GM19025 (cell line): ENCODE data around the gene STXBP5.
"Not testable (repeated sequence)": the region's sequence is repeated elsewhere in the genome, so short reads cannot be mapped to it uniquely, and the experiment has no call there.

Source experiments
- ATAC-seq: cut with Tn5 transposase; IDR thresholded peaks from one replicate; pipeline ENCODE4 v1.9.1; 2021; ENCODE audit warnings: mild to moderate bottlenecking, low read depth, moderate library complexity; ENCODE audit not compliant: unreplicated experiment

Gene STXBP5

DNA sequence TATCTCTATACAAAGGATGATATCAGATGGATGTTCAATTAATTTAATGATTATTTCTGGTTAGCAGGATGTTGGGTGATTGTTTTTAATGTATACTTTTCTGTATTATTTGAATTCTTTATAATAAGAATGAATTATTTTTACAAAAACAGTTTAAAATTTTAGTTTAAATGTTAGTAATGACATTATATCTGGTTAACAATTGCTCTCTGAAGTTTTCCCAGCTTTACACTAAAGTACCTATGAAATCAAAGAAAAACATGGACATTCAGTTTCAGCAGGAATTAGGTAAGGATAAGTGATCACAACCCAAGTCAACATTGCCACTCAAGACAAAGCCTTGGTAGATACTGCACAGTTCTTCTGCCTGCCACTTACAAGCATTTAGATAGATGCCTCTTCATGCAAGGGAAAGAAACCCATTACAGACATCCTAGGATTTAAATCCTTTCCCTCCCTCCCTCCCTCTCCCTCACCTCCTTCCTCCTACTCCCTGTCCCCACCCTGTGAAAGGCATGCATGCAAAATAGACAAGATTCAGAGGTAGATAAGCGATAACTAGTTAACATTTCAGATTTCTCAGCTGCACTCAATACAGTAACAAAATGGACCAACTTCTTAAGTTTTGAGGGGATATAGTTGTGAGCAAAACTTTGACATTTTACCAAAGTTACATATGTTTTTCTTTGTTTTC, 143.8 kb downstream of the STXBP5 start:
- ATAC-seq = no peak

DNA sequence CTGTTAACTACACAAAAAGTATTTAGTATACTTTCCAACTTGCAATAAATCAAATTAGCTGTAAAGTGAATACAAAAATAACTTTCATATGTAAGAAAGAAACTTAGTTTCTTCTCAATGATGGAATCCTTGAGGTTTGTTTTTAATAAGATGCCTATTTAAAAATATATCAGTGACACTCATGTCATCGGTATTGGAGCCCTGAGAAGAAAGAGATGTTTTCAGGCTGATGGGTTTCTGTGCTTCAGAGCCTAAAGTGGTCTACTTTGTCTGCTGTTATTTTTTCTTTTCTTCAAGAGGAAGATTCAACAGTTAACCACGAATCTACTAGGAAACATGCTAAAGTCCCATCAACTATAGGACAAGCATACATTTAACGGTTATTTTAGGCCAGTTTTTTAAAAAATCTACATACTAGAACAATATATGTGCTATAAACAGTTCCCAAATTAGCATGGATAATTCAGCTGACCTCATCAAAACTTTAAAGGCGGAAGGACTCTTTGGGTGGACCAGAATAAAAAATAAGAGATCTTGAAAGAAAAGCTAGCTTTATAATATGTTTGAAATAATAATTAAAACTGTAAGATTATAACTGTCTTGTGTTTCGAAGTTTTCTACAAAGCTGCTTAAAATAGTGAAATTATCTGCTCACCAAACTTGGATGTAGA, 157.2 kb downstream of the STXBP5 start:
- no peak for ATAC-seq

DNA sequence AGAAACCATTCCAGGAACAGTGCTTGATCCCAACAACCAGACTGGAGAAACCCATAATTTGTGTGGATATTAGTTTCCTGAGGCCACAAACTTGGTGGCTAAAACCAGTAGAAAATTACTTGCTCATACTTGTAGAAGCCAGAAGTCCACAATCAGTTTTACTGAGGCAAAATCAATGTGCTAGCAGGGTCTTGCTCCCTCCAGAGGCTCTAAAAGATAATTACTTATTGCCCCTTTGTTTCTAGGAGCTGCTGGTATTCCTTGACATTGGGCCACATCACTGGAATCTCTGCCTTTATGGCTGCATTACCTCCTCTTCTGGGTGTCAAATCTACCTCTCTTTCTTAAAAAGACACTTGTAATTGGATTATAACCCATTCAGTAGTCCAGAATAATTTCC, 162.1 kb downstream of the STXBP5 start:
- no peak for ATAC-seq

DNA sequence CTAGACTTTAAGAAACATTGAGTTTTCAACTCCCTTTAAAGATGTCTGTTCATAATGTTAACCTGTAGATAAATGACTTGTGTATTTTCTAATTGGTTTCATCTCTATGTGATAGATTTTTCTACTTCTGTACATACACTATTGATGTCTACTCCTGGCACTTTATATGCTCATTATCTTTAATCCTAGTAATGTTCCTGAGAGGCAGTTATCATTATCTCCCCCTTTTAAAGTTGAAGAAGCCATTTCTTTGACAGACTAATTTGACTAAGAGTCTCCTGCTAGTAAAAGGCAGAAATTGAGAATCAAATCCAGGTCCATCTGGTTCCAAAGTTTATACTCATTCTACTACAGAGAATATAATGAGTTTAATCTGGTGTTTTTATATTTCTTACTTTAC, 167.1 kb downstream of the STXBP5 start:
- no peak for ATAC-seq

DNA sequence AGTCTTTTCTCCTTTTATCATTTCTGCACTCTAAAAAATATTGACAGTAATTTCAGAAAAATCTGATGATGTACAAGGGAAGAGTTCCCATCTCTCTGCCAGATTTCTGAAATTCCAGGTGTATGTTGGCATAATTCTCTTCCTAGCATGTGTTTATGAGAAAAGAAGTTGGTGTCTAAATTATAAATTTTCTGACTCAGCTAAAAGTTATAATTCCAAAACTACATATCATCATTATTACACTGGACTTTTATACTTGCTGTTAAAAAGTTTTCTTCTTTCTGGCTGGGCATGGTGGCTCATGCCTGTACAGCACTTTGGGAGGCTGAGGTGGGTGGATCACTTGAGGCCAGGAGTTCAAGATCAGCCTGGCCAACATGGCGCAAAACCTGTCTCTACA, 168.6 kb downstream of the STXBP5 start:
- ATAC-seq = no peak

DNA sequence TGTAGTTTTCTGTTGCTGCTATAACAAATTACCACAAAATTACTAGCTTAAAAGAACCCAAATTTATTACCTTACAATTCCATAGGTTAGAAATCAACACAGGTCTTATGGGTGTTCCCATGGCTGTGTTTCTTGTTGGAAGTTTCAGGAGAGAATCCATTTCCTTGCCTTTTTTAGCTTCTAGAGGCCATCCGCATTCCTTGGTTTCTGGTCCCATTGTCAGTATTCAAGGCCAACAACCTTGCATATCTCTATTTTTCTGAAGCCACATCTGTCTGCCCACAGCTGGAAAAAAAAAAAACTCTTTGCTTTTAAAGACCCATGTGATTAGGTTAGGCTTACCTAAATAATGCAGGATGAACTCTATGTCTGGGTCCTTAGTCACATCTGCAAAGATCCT, 174.6 kb downstream of the STXBP5 start:
- ATAC-seq = no peak

DNA sequence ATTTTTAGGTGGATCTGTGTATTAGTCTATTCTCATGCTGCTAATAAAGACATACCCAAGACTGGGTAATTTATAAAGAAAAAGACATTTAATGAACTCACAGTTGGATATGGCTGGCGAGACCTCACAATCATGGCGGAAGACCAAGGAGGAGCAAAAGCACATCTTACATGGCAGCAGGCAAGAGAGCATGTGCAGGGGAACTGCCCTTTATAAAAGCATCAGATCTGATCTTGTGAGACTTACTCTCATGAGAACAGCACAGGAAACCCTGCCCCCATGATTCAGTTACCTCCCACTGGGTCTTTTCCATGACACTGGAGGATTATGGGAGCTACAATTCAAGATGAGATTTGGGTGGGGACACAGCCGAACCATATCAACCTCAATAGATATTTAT, 176.6 kb downstream of the STXBP5 start:
- ATAC-seq = not testable (repeated sequence)

DNA sequence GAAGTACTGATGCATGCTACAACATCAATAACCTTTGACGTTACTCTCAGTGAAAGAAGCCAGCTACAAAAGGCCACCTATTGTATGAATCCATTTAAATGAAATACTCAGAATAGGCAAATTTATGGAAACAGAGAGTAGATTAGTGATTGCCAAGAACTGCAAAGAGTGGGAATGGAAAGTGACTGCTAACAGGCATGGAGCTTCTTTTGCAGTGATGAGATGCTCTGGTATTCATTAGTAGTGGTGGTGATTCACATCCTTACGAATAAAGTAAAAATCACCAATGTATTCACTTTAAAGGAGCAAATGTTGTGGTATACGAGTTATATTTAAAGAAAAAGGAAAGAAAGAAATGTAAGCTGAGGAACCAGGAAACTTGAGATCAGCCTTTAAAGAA, 177.5 kb downstream of the STXBP5 start:
- ATAC-seq = no peak

DNA sequence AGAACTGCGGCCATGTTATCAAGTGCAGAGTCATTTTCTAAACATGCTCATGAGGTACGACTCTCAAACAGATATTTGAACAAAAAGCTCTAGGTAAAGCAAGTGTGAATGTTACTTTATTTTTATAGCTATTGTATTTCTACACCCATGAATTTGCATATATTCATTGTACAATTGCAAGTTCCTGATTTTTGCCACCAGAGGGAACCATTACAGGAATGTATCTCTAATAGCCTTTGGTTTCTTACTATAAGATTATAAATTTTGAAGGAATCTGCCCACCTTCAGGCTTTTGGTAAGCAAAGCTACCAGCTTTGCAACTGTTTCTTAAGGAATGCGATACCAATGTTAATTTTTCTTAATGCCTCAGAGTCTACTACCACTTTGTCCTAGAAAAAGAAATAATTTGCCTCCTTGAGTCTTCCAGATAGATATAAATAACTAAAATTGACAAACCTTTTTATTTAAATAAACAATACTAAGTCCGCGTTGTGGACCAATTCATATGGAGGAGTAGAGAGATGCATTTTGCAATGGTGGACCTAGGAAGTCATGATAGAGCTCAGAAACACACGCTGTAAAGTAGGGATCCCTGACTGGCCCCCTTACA, 178.8 kb downstream of the STXBP5 start:
- no peak for ATAC-seq

DNA sequence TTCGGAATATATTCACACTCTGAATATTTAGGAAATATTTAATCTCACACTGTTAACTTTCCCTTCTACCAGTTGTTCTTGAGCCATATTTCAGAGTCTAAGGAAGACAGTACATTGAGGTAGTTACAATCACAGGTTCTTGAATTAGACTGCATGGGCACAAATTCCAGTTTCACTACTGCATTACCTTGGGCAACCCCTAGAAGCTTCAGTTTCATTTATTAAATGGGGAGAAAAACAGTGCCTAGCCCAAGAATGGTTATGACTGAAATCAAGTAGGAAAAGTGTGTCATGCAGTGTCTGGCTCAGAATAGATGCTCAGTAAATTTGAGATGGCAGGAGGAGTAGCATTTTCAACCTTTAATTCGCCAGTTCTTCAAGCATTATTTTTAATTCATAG, 179.8 kb downstream of the STXBP5 start:
- ATAC-seq = no peak

DNA sequence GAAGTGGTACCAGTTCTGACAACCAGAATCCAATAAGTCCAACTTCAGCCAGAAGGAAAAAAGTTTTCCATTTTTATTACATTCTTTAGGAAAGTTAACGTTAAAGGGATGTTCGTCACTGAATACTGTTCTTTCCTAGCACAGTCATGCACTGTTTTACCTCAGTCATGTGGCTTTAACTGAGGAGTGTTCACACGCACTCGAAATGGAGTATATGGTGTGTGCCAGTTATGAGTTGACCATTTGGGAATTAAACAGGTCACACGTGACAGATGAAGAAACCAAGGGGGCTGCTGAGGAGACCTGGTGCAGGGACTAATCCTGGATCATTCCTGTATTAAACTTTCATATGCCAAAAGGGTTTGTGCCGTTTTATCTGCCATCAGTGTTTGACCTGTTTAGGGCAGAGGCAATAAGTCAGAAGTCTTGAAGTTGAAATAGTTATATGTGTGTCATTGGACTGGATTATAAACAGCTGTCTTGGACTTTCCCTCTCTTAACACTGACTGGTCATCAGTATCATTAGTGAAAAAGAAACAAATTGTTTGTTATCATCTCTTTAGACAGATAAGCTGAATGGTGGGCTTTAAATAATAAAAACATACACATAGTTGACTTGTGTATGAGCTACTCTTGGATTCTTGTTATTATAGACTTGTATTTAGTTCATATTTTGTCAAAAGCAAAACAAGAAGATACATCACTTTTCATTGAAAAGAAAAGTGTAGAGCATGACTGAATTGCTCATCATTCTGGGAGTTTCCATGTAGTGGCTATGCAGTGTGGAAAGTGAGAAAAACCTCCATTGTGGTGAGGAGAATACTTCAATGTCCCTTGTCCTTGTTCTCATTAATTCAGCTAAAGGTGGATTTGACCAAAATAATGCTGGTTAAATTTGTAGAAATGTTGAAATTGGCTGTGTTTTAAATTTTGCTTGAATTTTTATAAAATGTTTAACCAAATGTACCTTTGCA, 180.8 kb downstream of the STXBP5 start:
- ATAC-seq = peak; percentile 77

DNA sequence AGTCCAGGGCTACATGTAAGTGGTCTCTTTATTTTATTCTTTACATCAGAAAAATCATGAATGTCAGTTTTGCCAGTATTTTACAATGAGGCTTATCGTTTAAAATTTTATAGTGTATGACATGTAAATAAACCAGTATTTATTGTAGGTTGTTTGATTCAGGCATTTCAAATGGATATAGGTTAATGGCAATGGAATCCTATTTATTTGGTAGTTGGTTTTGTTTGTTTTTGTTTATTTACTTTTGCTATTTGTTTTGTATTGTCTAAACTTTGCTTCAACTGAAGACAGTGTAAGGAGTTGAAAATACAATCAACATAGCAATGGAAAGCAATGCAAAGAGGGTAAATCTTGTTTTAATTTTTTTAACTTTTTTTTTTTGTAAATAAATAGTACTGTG, 185.2 kb downstream of the STXBP5 start:
- ATAC-seq = no peak

DNA sequence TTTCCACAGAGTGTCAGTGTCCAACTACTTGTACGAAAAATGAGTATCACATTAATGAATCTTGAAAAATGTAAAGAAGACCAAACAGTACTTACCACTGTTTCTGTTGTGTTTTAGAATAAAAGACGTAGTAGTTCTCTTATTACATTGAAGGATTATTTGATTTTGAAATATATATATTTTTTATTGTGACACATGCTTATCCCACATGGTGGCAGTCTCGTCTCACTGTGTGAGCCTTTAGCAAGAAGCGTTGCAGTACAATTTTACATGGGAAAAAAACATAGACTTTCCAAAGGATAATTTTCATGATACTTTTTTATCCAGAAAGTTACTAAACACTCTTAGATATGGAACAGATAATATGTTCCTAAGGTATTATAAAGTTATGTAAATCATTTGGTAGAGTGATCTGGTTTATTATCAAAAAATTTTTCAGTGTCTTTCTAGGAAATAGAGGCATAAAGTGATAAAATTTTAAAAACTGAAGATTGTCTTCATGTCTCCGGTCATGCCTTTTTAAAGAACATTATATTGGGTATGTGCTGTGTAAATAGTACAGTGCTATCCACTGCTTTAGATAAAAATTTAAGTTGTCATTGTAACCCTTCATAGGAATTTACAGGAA, 186.8 kb downstream of the STXBP5 start:
- ATAC-seq = no peak

DNA sequence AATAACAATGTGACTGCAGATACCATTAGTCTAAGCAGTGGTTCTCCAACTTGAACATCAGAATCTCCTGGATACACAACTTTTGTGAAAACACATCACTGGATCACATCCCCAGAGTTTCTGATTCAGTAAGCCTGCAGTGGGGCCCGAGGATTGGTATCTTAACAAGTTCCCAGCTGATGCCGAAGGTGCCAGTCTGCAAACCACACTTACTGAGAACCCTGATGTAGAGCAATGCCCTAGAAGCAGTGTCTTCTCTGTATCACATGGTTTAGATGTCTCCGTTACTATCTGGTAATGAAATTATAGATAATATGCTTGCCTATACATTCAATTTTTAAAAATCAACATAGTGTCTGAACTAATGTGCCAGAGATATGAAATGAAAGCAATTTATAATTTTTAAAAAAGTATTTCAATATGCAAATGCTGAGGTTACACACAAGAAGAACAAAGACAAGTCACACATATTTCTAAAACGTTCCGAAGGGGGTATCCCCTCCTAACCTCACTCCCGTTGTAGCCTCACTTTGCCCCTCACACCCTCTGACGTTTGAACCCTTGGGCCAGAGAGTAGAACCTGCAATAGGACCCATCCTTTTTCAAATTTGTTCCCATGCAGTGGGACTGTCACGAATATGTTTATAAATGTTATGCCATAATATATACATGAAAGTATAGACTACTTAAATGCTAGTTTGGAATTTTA, 188.9 kb downstream of the STXBP5 start:
- no peak for ATAC-seq

DNA sequence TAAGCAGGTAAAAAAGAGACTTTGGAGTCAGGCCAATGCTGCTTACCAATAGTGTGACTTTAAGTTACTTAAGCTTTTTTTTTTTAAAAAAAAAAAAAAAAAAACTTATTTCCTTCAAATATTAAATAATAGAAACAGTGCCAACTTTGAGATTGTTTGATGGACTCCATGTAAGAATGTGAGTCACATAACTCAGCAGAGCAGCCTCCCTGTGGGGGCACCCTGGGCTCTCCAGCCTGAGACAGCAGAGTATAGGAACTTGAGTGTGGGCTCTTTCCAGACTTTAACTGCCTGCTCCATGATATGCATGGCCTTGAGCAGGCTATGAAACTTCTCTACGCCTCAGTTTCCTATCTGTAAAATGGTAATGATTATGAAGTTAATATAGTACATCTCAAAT, 190.9 kb downstream of the STXBP5 start:
- no peak for ATAC-seq

DNA sequence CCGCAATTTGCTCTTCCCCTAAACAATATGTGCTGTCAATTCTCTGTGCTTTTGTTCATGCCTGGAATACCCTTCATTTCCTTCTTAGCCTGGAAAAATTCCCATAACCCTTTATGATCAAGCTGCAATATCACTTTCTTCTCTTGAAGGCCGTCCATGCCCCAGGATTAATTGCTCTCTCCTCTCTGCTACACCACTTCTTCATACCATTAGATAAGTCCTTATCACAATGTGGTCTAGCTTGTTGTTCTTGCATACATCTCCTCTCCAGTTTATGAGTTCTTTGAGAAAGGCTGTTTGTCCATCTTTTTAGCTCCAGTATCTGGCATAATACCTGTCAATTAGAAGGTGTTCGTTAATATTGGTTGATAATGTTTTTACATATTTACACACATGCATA, 193.1 kb downstream of the STXBP5 start:
- ATAC-seq = no peak

DNA sequence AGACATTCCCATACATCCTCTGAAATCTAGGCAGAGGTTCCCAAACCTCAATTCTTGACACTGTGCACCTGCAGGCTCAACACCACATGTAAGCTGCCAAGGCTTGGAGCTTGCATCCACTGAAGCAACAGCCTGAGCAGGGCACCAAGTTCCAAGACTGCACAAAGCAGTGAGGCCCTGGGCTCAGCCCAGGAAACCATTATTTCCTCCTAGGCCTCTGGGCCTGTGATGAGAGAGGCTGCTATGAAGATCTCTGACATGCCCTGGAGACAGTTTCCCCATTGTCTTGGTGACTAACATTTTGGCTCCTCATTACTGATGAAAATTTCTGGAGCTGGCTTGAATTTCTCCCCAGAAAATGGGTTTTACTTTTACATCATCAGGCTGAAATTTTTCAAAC, 196.8 kb downstream of the STXBP5 start:
- no peak for ATAC-seq

DNA sequence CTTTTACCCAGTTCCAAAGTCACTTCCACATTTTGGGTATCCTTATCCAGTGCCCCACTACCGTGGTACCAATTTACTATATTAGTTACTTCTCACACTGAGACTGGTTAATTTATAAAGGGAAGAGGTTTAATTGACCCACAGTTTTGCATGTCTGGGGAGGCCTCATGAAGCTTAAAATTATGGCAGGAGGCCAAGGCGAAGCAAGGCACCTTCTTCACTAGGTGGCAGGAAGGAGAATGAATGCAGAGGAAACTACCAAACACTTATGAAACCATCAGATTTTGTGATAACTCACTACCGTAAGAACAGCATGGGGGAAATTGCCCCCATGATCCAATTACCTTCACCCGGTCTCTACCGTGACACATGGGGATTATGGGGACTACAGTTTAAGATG, 197.6 kb downstream of the STXBP5 start:
- ATAC-seq = no peak

DNA sequence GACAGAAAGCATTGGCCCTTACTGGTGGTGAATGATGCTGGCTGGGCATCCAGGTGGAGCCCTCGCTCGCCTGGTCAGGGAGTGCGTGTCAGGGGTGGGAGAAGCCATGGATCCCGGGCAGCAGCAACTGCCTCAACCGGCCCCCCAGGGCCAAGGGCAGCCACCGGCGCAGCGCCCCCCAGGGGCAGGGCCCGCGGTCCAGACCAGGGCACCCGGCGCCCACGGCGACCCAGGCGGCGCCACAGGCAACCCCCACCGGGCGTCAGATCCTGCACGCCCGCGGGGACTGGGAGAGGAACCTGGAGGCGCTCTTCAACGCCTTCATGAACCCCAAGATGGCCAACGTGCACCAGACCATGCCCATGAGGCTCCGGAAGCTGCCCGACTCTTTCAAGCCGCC, 202.6 kb downstream of the STXBP5 start:
- ATAC-seq = no peak

DNA sequence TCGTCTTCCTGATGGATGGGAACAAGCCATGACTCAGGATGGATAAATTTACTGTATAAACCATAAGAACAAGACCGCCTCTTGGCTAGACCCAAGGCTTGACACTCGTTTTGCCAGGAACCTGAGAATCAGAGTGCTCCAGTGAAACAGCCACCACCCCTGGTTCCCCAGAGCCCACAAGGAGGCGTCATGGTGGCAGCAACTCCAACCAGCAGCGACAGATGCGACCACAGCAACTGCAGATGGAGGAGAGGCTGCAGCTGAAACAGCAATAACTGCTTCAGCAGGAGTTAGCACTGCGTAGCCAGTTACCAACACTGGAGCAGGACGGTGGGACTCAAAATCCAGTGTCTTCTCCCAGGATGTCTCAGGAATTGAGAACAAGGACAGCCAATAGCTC, 203.4 kb downstream of the STXBP5 start:
- ATAC-seq = no peak
